Hepatocyte (in vitro differentiated cells): ENCODE results near the gene GPD1L. TPM values are rescaled to one million over a fixed set of nuclear protein-coding genes. Genes with fewer than 3 reads are reported as not detected.

Experiments used
- DNase-seq: peaks from one replicate; pipeline ENCODE4 v3.0.0-alpha.2; 2016; ENCODE audit warnings: low spot score
- H2AFZ ChIP-seq: fragments of 200-600 bp; sonication (generic); 2 replicates; pipeline ENCODE4 v1.6.0; 2016; ENCODE audit warnings: antibody characterized with exemption, mild to moderate bottlenecking
- H3K27ac ChIP-seq: fragments of 200-600 bp; sonication (generic); 2 replicates; pipeline ENCODE4 v1.5.1; 2016; ENCODE audit warnings: mild to moderate bottlenecking
- H3K27me3 ChIP-seq: fragments of 200-600 bp; sonication (generic); 2 replicates; pipeline ENCODE4 v1.6.1; 2016
- H3K36me3 ChIP-seq: fragments of 200-600 bp; sonication (generic); replicated peaks from 2 replicates; pipeline ENCODE4 v1.5.1; 2016; ENCODE audit warnings: low read depth; ENCODE audit not compliant: insufficient read depth
- H3K4me1 ChIP-seq: fragments of 200-600 bp; sonication (generic); 2 replicates; pipeline ENCODE4 v1.5.1; 2016; ENCODE audit warnings: mild to moderate bottlenecking, moderate library complexity; ENCODE audit not compliant: insufficient read depth
- H3K4me2 ChIP-seq: fragments of 200-600 bp; sonication (generic); 2 replicates; pipeline ENCODE4 v1.6.0; 2016
- H3K4me3 ChIP-seq: fragments of 200-600 bp; sonication (generic); 2 replicates; pipeline ENCODE4 v1.5.1; 2016; ENCODE audit warnings: mild to moderate bottlenecking
- H3K79me2 ChIP-seq: fragments of 200-600 bp; sonication (generic); 2 replicates; pipeline ENCODE4 v1.6.0; 2017; ENCODE audit warnings: mild to moderate bottlenecking
- H3K9me2 ChIP-seq: fragments of 200-600 bp; sonication (generic); replicated peaks from 2 replicates; pipeline ENCODE4 v1.6.0; 2017; ENCODE audit warnings: mild to moderate bottlenecking; ENCODE audit not compliant: insufficient read depth
- H3K9me3 ChIP-seq: fragments of 200-600 bp; sonication (generic); 2 replicates; pipeline ENCODE4 v1.5.1; 2016; ENCODE audit warnings: low read depth, mild to moderate bottlenecking
- H4K20me1 ChIP-seq: fragments of 200-600 bp; sonication (generic); 2 replicates; pipeline ENCODE4 v1.6.0; 2016; ENCODE audit warnings: mild to moderate bottlenecking; ENCODE audit not compliant: insufficient read depth, poor library complexity, severe bottlenecking
- EZH2 ChIP-seq: fragments of 200-600 bp; sonication (generic); IDR thresholded peaks from 2 replicates; pipeline ENCODE4 v1.6.1; 2016; ENCODE audit warnings: antibody characterized with exemption, mild to moderate bottlenecking, borderline replicate concordance
- EZH2phosphoT487 ChIP-seq: fragments of 200-600 bp; sonication (generic); IDR thresholded peaks from one replicate; pipeline ENCODE4 v1.6.1; 2018; ENCODE audit warnings: antibody characterized with exemption, mild to moderate bottlenecking, low read depth, moderate library complexity; ENCODE audit not compliant: unreplicated experiment, severe bottlenecking
- WGBS: methylation state at CpG from one replicate; pipeline ENCODE4 v1.1.6; 2016; ENCODE audit warnings: low lambda C conversion rate; ENCODE audit errors: missing lambda C conversion rate; 5-methylcytosine and 5-hydroxymethylcytosine counted together
- polyA plus RNA-seq: library from polyadenylated mRNA; unstranded; fragments of >200 nt; fragmentation: Nextera tagmentation; extraction: Ambion mirVana; gene quantifications from 2 replicates; pipeline ENCODE4 v1.2.1, GENCODE V29; 2016
- total RNA-seq: library from RNA; depleted of rRNA; stranded (reverse); fragments of >200 nt; gene quantifications from 2 replicates; pipeline ENCODE4 v1.2.3, GENCODE V29; 2014
- TF ChIP-seq, protein P1 (sequence below): fragments of 200-600 bp; sonication (generic); IDR thresholded peaks from 2 replicates; pipeline ENCODE4 v1.5.1; 2016; ENCODE audit warnings: antibody characterized with exemption, mild to moderate bottlenecking; ENCODE audit not compliant: poor library complexity

GPD1L gene
- total and polyA plus RNA-seq, 2 experiments from 2014 or later, result 6.8 to 15.2 TPM

- no peak overlapping the region for H3K4me3 ChIP-seq
- 90% methylated on average over 4 of the region's 4 CpGs for WGBS
Observed at GRCh38 chr3:32195995-32196540, 89.6 kb downstream of the GPD1L start.

DNA sequence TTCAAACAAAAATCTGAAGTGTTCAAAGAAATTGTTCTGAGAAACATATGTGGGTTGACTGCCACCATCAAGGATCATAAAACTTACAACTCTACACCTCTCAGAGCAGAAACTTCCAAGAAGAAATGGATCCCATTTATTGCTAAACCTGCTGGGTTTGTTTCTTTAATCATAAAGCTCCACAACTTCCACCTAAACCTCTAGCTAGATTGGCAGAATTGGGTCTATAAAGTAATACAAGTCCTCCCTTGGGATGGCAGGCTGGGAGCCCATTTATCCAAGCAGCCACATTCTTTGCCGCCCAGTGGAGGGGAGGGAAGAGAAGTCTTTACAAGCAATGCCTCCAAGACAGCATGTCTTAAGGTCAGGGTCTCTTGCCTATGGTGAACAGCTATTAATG lies 91.6 kb downstream of the GPD1L start:
- TF ChIP-seq, protein P1, sequence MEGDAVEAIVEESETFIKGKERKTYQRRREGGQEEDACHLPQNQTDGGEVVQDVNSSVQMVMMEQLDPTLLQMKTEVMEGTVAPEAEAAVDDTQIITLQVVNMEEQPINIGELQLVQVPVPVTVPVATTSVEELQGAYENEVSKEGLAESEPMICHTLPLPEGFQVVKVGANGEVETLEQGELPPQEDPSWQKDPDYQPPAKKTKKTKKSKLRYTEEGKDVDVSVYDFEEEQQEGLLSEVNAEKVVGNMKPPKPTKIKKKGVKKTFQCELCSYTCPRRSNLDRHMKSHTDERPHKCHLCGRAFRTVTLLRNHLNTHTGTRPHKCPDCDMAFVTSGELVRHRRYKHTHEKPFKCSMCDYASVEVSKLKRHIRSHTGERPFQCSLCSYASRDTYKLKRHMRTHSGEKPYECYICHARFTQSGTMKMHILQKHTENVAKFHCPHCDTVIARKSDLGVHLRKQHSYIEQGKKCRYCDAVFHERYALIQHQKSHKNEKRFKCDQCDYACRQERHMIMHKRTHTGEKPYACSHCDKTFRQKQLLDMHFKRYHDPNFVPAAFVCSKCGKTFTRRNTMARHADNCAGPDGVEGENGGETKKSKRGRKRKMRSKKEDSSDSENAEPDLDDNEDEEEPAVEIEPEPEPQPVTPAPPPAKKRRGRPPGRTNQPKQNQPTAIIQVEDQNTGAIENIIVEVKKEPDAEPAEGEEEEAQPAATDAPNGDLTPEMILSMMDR, result no peak
- TF ChIP-seq EZH2phosphoT487 (no peak), EZH2 (no peak)
- DNase-seq, result no peak
- no peaks in the 10 kb centered on the region for H4K20me1 ChIP-seq
- H2AFZ ChIP-seq, result no peak overlapping the region
- H3K36me3 ChIP-seq, result no peaks in the 10 kb centered on the region
- H3K4me1 ChIP-seq, result peaks cover 5% of the 10 kb centered on the region
- WGBS, result 100% methylated on average over 1 of the region's 1 CpG
- H3K9me2 ChIP-seq, result no peaks in the 10 kb centered on the region
- H3K4me3 ChIP-seq, result no peak overlapping the region
- no peak overlapping the region for H3K27ac ChIP-seq
- no peaks in the 10 kb centered on the region for H3K27me3 ChIP-seq
- H3K79me2 ChIP-seq, result no peaks in the 10 kb centered on the region
- no peaks in the 10 kb centered on the region for H3K9me3 ChIP-seq
- no peak overlapping the region for H3K4me2 ChIP-seq

More at GRCh38 chr3:32195995-32196540, 89.6 kb downstream of the GPD1L start:
- TF ChIP-seq EZH2phosphoT487, result no peak
- no peak for TF ChIP-seq EZH2
- TF ChIP-seq, protein P1, result no peak
- Histone ChIP-seq H3K27me3 (no peaks in the 10 kb centered on the region), H2AFZ (no peak overlapping the region), H3K79me2 (no peaks in the 10 kb centered on the region), H3K9me2 (no peaks in the 10 kb centered on the region), H4K20me1 (no peaks in the 10 kb centered on the region), H3K4me1 (peaks cover 5% of the 10 kb centered on the region), H3K27ac (no peak overlapping the region), H3K36me3 (no peaks in the 10 kb centered on the region), H3K9me3 (no peaks in the 10 kb centered on the region), H3K4me2 (no peak overlapping the region)
- DNase-seq, result no peak

- no peaks in the 10 kb centered on the region for H3K79me2 ChIP-seq
- H3K4me2 ChIP-seq, result no peak overlapping the region
- H4K20me1 ChIP-seq, result no peaks in the 10 kb centered on the region
- peaks cover 5% of the 10 kb centered on the region for H3K4me1 ChIP-seq
- no peaks in the 10 kb centered on the region for H3K27me3 ChIP-seq
- no peak overlapping the region for H3K4me3 ChIP-seq
- TF ChIP-seq EZH2phosphoT487, result no peak
- TF ChIP-seq, protein P1, result no peak
- H3K9me2 ChIP-seq, result no peaks in the 10 kb centered on the region
- no peak overlapping the region for H3K27ac ChIP-seq
- no peaks in the 10 kb centered on the region for H3K36me3 ChIP-seq
- 91% methylated on average over 3 of the region's 3 CpGs for WGBS
- no peak for DNase-seq
- no peak overlapping the region for H2AFZ ChIP-seq
- no peaks in the 10 kb centered on the region for H3K9me3 ChIP-seq
Observed at GRCh38 chr3:32198714-32199113, 92.3 kb downstream of the GPD1L start.
